Measurements from ENCODE around the gene GRAP.
A peak's percentile ranks its signal among the peaks of the same experiment; 100 is the strongest.
"Not testable (repeated sequence)": the region's sequence is repeated elsewhere in the genome, so short reads cannot be mapped to it uniquely, and the experiment has no call there.

Gene GRAP

DNA sequence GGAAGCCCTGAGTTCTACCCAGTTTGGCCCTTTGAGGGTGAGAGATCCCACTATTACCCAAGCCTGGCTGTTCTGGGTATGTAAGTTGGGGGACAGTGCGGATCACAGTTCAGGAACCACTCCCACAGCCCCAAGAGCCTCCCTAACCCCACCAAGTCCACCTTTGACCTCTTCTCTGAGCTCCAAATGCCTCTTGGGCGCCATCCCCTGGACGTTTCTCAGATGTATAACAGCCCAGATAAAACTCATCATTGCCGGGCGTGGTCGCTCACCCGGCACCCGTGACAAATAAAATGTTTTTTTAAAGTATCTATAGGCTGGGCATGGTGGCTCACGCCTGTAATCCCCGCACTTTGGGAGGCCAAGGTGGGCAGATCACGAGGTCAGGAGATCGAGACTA, 8.7 kb upstream of the GRAP start:
- not testable (repeated sequence) for H3K4me1 Mint-ChIP-seq, H3K27me3 Mint-ChIP-seq, DNase-seq, H3K27ac Mint-ChIP-seq, H3K4me3 Mint-ChIP-seq, H3K9me3 Mint-ChIP-seq
- ATAC-seq: peak; percentile 93

DNA sequence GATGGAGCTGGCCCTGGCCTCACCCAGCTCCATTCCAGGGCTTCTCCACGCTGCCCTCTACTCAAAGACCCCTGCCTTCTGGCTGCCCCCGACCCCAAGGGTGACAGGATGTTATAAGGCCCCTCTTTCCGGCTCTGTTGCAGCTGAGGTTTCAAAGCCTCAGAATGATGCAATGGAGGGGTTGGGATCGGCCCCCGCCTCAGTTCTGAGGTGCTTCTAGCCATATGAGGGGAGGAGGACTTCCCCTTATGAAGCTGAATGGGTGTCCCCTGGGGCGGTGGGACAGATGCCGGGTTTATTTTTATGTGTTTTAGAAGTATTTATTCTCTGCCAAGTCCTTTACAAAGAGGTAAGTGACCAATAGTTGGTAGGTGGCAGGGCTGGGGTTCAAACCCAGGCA, 2.1 kb upstream of the GRAP start:
- ATAC-seq (peak; percentile 53), DNase-seq (peak in 1 of 2 donors; percentile 26)
- not testable (repeated sequence) for H3K4me3 Mint-ChIP-seq, H3K9me3 Mint-ChIP-seq, H3K27ac Mint-ChIP-seq, H3K27me3 Mint-ChIP-seq, H3K4me1 Mint-ChIP-seq

DNA sequence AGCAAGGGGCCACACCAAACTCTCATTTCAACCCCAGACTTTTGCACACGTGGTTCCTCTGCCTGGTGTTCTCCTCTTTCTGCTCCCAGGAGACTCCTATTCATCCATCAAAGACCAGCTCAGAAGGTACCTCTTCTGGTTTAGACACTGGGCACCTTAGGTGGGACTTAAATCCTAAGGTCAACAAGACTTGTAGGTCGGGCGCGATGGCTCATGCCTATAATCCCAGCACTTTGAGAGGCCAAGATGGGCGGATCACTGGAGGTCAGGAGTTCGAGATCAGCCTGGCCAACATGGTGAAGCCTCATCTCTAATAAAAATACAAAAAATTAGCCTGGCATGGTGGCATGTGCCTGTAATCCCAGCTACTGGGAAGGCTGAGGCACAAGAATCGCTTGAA, 753 bp upstream of the GRAP start:
- not testable (repeated sequence) for H3K27ac Mint-ChIP-seq, DNase-seq, ATAC-seq, H3K4me1 Mint-ChIP-seq, H3K4me3 Mint-ChIP-seq, H3K27me3 Mint-ChIP-seq, H3K9me3 Mint-ChIP-seq

DNA sequence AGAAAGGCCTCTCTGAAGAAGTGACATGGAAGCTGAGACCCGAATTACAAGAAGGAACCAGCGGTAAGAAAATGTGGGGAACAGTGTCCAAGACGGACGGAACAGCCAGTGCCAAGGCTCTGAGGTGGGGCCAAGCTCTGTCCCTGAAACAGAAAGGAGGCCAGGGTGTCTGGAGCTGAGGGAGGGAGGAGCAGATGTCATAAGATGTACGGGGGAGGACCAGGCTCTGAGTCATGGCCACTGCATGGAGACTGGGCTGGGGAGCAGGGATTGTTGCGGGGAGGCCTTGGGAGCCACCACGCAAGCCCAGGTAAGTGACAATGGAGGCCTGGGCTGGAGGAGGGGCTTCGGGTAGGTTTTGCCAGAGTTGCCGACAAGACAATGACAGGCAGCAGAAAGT, 2.1 kb downstream of the GRAP start:
- H3K4me1 Mint-ChIP-seq, H3K9me3 Mint-ChIP-seq, H3K27ac Mint-ChIP-seq, H3K27me3 Mint-ChIP-seq, DNase-seq, ATAC-seq, H3K4me3 Mint-ChIP-seq: not testable (repeated sequence)

DNA sequence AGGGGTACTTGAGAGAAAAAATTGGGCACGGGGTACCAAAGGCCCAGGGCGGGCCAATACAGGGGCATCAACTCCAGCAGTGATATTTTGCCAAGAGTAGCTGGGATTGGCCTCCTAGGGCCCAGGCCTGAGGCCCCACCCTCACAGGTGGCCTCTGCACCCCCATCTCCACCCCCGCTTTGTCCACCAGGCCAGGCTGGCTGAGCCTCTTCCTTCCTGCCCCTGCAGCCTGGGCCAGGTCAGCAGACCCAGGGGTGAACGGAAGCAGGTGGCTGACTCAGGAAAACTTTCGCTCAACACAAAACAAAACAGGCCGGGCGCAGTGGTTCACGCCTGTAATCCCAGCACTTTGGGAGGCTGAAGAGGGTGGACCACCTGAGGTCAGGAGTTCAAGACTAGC, 3.7 kb downstream of the GRAP start:
- not testable (repeated sequence) for H3K27ac Mint-ChIP-seq, H3K4me3 Mint-ChIP-seq, H3K9me3 Mint-ChIP-seq, ATAC-seq, H3K4me1 Mint-ChIP-seq, DNase-seq, H3K27me3 Mint-ChIP-seq

DNA sequence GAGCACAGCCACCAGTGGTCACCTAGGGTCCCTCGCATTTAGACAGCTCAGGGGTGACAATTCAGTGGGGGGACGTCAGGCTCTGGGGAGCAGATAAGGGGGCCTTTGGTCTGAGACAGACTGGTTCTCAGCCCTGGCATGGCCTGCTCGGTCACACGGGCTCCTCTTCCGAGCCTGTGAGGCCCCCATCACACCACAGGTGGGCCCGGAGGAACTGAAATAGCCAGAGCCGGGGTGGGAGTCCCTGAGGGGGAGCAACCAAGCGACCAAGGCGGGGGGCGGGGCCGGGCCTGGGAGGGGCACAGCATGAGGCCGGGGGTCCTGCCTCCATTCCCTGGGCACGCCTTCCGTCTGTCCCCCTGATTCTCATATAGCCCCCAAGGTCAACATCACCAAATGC, 4.4 kb downstream of the GRAP start:
- not testable (repeated sequence) for H3K9me3 Mint-ChIP-seq, H3K27ac Mint-ChIP-seq, DNase-seq, ATAC-seq, H3K27me3 Mint-ChIP-seq, H3K4me1 Mint-ChIP-seq, H3K4me3 Mint-ChIP-seq

DNA sequence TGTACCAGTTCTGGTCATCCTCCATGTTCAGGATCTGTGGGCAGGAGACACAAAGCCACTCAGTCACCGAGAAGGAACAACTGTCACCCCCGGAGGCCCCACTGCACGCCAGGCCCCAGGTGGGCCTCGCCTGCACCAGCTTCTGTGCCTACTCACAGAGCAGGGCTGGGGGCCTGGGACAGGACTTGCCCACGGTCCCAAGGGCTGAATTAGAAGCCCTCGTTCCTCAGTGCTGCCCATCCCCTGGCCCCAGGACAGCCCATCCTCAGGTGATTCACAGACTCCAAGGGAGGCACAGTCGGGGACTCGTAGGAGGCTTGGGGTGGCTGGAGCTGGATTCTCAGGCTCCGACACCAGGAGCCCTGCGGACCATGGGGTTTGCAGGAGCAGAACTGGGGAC, 4.9 kb downstream of the GRAP start:
- not testable (repeated sequence) for H3K27ac Mint-ChIP-seq, ATAC-seq, H3K4me1 Mint-ChIP-seq, DNase-seq, H3K27me3 Mint-ChIP-seq, H3K4me3 Mint-ChIP-seq, H3K9me3 Mint-ChIP-seq

DNA sequence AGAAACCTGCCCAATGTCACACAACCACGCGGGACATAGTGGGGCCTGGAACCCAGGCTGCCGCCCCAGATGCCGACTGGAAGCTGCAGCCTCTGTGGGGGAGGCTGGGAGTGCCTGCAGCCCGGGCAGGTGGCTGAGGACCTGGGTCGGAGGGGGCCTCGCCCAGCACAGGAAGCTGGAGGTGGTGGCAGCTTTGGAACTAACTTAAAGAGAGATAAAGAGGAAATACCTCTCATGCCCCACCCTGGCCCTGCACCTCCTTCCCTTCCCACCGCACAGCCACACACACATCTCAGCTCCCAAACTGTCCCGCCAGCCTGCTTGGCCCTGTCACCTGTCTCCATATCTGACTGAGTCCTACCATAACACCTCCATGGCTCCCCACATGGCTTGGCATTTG, 6.4 kb downstream of the GRAP start:
- H3K27ac Mint-ChIP-seq: not testable (repeated sequence)

DNA sequence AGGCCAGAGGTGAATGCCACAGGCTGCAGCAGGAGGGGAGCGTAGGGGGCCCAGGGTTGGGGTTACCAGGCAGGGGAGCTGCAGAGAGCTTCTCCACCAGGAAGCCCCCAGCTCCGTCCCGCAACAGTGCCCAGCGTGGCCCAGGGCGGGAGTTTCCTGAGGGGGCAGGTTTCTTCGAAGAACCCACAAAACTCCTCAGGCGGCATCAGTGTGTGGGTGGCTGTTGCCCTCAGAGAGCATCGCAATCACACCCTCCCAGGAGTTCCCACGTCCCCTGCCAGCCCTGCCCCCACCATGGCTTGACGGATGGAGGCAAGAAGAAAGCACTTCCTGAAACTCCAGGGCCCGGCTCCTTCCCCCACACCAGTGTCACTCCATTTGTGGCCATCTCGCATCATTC, 8.0 kb downstream of the GRAP start:
- ATAC-seq: peak; percentile 56
- H3K4me3 Mint-ChIP-seq, H3K27me3 Mint-ChIP-seq, DNase-seq, H3K9me3 Mint-ChIP-seq, H3K27ac Mint-ChIP-seq, H3K4me1 Mint-ChIP-seq: not testable (repeated sequence)

More for the DNA sequence above, 6.4 kb downstream of the GRAP start:
- H3K4me3 Mint-ChIP-seq, H3K27me3 Mint-ChIP-seq, H3K9me3 Mint-ChIP-seq, DNase-seq, H3K4me1 Mint-ChIP-seq: not testable (repeated sequence)
- ATAC-seq: peak; percentile 25

DNA sequence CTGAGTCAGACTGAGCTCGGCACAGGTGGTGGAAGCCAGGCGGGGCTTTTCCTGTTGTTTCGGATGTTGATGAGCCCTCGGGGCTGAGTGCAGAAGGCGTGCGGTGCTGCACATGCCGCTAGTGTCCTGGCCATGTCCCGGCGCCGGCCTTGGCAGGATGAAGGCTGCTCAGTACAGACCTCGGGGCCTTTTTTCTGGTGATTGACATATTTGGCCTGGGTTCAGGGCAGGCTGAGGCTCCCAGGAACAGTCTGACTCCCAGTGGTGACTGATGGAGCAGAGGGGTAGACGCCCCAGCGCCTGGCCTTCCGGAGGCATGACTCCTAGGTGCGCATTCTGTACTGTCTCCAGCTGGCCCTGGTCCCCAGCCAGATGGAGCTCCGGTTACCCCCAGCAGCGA, 8.8 kb downstream of the GRAP start:
- ATAC-seq: peak; percentile 25
- not testable (repeated sequence) for H3K27me3 Mint-ChIP-seq, H3K4me1 Mint-ChIP-seq, H3K9me3 Mint-ChIP-seq, DNase-seq, H3K4me3 Mint-ChIP-seq, H3K27ac Mint-ChIP-seq

DNA sequence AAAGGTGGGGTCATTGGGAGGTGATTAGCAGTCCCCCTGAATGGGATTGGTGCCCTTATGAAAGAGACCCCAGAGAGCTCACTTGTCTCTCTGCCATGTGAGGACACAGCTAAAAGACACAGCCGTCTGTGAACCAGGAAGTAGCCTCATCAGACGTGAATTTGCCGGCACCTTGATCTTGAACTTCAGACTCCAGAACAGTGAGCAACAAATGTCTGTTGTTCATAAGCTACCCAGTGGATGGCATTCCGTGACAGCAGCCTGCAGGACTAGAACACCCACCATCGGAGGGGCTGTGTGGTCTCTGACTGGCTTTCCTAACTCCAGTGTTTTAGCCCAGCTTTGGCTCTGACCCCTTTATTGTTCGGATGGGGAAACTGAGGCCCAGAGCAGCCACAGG, 9.2 kb downstream of the GRAP start:
- ATAC-seq, H3K4me1 Mint-ChIP-seq, H3K4me3 Mint-ChIP-seq, H3K9me3 Mint-ChIP-seq, H3K27me3 Mint-ChIP-seq, H3K27ac Mint-ChIP-seq, DNase-seq: not testable (repeated sequence)

DNA sequence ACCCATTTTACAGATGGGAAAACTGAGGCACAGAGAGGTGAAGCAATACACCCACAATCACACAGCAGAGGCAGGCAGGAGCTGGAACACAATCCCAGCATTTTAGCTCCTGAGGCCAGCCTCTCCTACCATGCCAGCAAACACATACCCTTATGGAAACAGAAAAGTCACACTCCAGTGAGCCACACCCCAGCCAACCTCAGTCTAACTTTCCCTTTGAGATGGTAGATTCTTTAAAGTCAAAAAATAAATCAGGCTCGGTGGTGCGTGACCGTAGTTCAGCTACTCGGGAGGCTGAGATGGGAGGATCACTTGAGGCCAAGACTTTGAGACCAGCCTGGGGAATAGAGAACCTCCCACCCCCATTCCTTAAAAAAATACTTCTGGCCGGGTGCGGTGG, 10.6 kb downstream of the GRAP start:
- not testable (repeated sequence) for H3K4me3 Mint-ChIP-seq, H3K9me3 Mint-ChIP-seq, H3K27ac Mint-ChIP-seq, H3K27me3 Mint-ChIP-seq, H3K4me1 Mint-ChIP-seq, DNase-seq, ATAC-seq

DNA sequence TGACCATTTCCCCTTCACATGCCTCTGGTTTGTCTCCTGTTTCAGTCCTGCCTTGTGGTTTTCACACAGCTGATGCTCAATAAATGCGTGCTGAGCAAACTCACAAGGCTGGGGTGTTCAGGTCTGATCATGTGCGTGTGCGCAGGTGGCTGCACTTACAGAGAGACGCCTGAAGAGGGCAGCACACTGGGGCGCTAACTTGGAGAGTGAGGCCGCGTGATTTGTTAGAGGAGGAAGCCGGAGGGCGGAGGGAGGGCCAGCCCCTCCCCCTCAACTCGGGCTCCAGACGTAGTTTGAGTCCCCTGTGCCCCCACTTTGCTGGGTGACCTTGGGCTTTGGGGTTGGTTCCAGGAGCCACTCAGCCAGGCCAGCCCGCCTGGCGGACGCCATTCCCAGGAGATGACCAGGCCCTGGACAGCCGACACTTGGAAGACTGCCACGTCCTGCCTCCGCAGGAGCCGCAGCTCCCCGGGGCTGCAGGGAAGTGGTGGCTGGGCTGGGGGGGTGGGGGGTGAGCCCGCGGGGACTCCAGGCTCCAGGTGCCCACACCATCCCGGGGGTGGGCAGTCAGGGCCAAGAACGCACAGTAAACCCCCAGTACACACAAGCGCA, 14.3 kb downstream of the GRAP start:
- not testable (repeated sequence) for H3K4me3 Mint-ChIP-seq, H3K27ac Mint-ChIP-seq, H3K9me3 Mint-ChIP-seq, H3K4me1 Mint-ChIP-seq, H3K27me3 Mint-ChIP-seq, DNase-seq
- peak; percentile 89 for ATAC-seq

DNA sequence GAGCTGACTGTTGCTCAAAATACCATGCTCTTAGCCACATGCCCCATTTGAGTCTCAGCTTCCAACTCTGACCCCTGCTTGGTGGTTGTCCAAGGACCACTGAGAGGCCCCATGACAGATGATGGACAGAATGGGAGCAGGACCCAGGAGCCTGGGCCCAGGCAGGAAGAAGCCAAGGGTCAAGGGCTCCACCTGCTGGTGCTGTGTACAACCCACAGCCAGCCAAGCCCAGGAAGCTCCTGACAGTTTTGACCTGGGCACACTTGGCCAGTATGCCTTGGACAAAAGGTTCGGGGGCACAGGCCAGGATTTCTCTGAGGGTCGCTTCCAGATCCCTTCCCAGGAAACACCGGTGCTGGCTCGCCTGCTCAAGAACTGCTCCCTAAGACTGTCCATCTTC, 15.0 kb downstream of the GRAP start:
- not testable (repeated sequence) for H3K27ac Mint-ChIP-seq, H3K4me3 Mint-ChIP-seq, H3K27me3 Mint-ChIP-seq, H3K9me3 Mint-ChIP-seq, H3K4me1 Mint-ChIP-seq
- DNase-seq (peak in 1 of 2 donors; percentile 45), ATAC-seq (peak; percentile 81)

DNA sequence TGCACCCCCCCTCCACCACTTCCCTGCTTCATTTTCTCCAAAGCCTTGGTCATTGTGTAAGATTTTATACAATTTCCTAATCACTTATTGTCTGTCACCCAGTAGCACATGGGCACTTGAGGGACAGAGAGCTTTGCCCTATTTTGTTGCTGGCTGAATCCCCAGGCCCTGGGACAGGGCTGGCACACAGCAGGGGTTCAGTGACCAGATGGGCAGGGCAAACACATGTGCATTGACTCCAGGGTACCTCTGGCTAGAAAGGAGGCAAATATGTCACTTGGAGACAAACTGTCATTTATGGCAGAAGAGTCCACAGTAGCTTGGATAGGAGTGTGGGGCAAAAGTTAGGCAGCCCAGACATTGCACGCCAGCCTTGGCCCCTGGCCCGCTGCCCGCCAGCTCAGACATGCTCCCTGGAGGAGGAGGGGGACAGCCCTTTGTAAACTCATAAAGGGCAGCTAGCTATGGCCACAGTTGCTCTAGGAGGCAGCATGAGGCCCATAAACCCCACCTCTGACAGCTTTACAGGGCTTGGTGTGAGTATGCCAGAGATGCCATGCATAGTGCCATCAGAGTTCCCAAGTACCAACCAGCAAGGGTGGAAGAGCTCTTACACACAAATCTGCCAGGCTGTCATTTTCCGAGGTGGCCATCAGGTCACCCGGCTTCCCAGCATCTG, 15.8 kb downstream of the GRAP start:
- not testable (repeated sequence) for H3K9me3 Mint-ChIP-seq, H3K4me1 Mint-ChIP-seq, H3K27me3 Mint-ChIP-seq, H3K4me3 Mint-ChIP-seq, DNase-seq, ATAC-seq, H3K27ac Mint-ChIP-seq

DNA sequence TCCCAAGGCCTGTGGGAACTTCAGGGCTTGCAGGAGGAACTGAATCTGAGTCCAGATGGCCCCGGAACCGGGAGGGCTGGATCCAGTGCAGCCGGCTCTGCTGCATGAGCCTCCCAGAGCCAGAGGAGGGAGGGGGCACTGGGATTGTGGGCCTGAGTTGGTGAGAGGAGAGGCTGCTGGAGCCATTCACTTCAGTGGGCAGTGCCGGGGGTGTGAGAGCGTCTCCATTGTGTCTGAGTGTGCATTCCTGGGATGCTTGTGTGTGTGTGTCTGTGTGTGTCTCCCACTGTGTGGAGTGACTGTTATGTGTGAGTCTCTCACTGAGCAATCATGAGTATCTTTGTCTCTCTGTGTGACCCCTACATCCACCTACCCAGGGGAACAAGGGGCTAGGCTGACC, 17.0 kb downstream of the GRAP start:
- not testable (repeated sequence) for H3K4me3 Mint-ChIP-seq, H3K4me1 Mint-ChIP-seq, DNase-seq, H3K27ac Mint-ChIP-seq, ATAC-seq, H3K27me3 Mint-ChIP-seq, H3K9me3 Mint-ChIP-seq

DNA sequence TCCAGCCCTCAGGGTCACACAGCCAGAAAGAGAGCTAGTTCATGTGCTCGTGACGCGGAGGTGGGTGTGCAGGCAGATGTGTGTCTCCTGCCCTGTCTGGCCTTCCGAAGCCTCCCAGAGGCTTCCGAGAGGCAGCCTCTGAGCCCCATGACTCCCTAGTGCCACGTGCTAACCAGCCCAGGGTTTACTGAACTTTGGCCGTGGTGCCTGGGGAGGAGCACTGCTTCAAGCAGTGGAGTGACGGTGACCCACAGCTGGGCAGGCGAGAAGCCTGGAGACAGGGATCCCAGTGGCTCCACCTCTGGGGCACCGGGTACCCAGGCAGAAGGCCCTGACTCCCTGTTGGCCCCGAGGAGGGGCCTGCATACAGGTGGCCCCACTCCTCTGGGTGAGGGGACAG, 18.1 kb downstream of the GRAP start:
- not testable (repeated sequence) for H3K4me3 Mint-ChIP-seq, DNase-seq, ATAC-seq, H3K27me3 Mint-ChIP-seq, H3K9me3 Mint-ChIP-seq, H3K27ac Mint-ChIP-seq
- peaks cover 16% of the 10 kb centered on the region for H3K4me1 Mint-ChIP-seq
